Esophagus squamous epithelium (tissue), 4 donors: ENCODE measurements around the gene CHAC2.

Experiments used
- POLR2A ChIP-seq, 4 donors: fragments of 450-650 bp; IDR thresholded peaks; one replicate each; pipeline ENCODE4 v1.6.1; 2017; ENCODE audit warnings: antibody characterized with exemption in 4 of 4, mild to moderate bottlenecking in 4 of 4, moderate library complexity in 3 of 4
- TF ChIP-seq, protein P1 (sequence below), 6 experiments: fragments of 450-650 bp in 4 of 6; fragments of 200-600 bp in 2 of 6; sonication (generic) in 2 of 6; IDR thresholded peaks; one replicate each; pipeline ENCODE4 v1.5.1; 2016 to 2019; ENCODE audit warnings: antibody characterized with exemption in 6 of 6, mild to moderate bottlenecking in 4 of 6, moderate library complexity in 4 of 6

DNA sequence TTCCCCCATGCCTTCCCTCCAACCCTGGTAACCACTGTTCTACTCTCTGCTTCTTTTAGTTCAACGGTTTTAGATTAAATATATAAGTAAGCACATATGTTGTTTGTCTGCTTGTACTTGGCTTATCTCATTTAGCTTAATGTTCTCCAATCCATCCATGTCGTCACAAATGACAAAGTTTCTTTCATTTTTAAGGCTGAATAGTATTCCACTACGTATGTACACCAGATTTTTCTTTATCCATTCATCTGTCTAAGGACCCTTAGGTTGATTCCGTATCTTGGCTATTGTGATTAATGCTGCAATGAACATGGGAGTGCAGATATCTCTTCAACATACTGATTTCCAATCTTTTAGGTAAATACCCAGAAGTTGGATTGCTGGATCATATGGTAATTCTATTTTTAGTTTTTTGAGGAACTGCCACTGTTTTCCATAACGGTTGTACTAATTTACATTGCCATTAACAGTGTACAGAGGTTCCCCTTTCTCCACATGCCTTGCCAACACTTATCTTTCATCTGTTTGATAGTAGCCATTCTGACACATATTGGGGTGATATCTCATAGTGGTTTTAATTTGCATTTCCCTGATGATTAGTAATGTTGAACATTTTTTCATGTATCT lies 11.0 kb downstream of the CHAC2 start:
- no peak for TF ChIP-seq POLR2A (IDR thresholded peaks at IDR 0.05)
- TF ChIP-seq, protein P1, sequence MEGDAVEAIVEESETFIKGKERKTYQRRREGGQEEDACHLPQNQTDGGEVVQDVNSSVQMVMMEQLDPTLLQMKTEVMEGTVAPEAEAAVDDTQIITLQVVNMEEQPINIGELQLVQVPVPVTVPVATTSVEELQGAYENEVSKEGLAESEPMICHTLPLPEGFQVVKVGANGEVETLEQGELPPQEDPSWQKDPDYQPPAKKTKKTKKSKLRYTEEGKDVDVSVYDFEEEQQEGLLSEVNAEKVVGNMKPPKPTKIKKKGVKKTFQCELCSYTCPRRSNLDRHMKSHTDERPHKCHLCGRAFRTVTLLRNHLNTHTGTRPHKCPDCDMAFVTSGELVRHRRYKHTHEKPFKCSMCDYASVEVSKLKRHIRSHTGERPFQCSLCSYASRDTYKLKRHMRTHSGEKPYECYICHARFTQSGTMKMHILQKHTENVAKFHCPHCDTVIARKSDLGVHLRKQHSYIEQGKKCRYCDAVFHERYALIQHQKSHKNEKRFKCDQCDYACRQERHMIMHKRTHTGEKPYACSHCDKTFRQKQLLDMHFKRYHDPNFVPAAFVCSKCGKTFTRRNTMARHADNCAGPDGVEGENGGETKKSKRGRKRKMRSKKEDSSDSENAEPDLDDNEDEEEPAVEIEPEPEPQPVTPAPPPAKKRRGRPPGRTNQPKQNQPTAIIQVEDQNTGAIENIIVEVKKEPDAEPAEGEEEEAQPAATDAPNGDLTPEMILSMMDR (IDR thresholded peaks at IDR 0.05): no peak
